GM21825 (cell line): ENCODE measurements around the gene UBR4.
A peak's percentile ranks its signal among the peaks of the same experiment; 100 is the strongest.
"Not testable (repeated sequence)": the region's sequence is repeated elsewhere in the genome, so short reads cannot be mapped to it uniquely, and the experiment has no call there.

Experiments used
- ATAC-seq: cut with Tn5 transposase; IDR thresholded peaks from one replicate; pipeline ENCODE4 v1.9.1; 2021; ENCODE audit warnings: mild to moderate bottlenecking, moderate library complexity; ENCODE audit not compliant: unreplicated experiment

UBR4 gene

GRCh38 chr1:19193004-19193403 lies 17.1 kb downstream of the UBR4 start:
- no peak for ATAC-seq

- ATAC-seq, result no peak
Measured at GRCh38 chr1:19191811-19192210, 18.3 kb downstream of the UBR4 start.

GRCh38 chr1:19190468-19190867 lies 19.6 kb downstream of the UBR4 start:
- no peak for ATAC-seq

- ATAC-seq, result no peak
Measured at GRCh38 chr1:19189270-19189669, 20.8 kb downstream of the UBR4 start.

GRCh38 chr1:19187852-19188251 lies 22.2 kb downstream of the UBR4 start:
- no peak for ATAC-seq

- ATAC-seq, result no peak
Measured at GRCh38 chr1:19186001-19186400, 24.1 kb downstream of the UBR4 start.

- ATAC-seq, result no peak
Measured at GRCh38 chr1:19182223-19182622, 27.8 kb downstream of the UBR4 start.

GRCh38 chr1:19180265-19180657 lies 29.8 kb downstream of the UBR4 start:
- ATAC-seq, result not testable (repeated sequence)

- no peak for ATAC-seq
Measured at GRCh38 chr1:19179597-19180264, 30.3 kb downstream of the UBR4 start.

- no peak for ATAC-seq
Measured at GRCh38 chr1:19178734-19179398, 31.2 kb downstream of the UBR4 start.

GRCh38 chr1:19177811-19178210 lies 32.3 kb downstream of the UBR4 start:
- ATAC-seq, result no peak

- peak; percentile 65 for ATAC-seq
Measured at GRCh38 chr1:19169642-19170041, 40.4 kb downstream of the UBR4 start.

- no peak for ATAC-seq
Measured at GRCh38 chr1:19167140-19167539, 42.9 kb downstream of the UBR4 start.

GRCh38 chr1:19166066-19166465 lies 44.0 kb downstream of the UBR4 start:
- no peak for ATAC-seq

- no peak for ATAC-seq
Measured at GRCh38 chr1:19165501-19165900, 44.6 kb downstream of the UBR4 start.

- ATAC-seq, result no peak
Measured at GRCh38 chr1:19164274-19165015, 45.6 kb downstream of the UBR4 start.

GRCh38 chr1:19163261-19163660 lies 46.8 kb downstream of the UBR4 start:
- ATAC-seq, result no peak

- no peak for ATAC-seq
Measured at GRCh38 chr1:19160831-19161230, 49.2 kb downstream of the UBR4 start.

GRCh38 chr1:19157653-19158052 lies 52.4 kb downstream of the UBR4 start:
- no peak for ATAC-seq

GRCh38 chr1:19156676-19157075 lies 53.4 kb downstream of the UBR4 start:
- ATAC-seq, result no peak

- no peak for ATAC-seq
Measured at GRCh38 chr1:19154876-19155275, 55.2 kb downstream of the UBR4 start.

GRCh38 chr1:19153169-19153568 lies 56.9 kb downstream of the UBR4 start:
- ATAC-seq, result no peak
